ENCODE data around the gene NKIRAS2. TPM values are rescaled to one million over a fixed set of nuclear protein-coding genes. Genes with fewer than 3 reads are reported as not detected.

NKIRAS2 gene
- total RNA-seq, 1 experiment from 2014 or later: 38.3 TPM

GRCh38 chr17:42061646-42062487, 42.0 kb downstream of the NKIRAS2 start:
- no TSS peak for BruUV-seq (replicated peaks)
- Histone ChIP-seq H3F3A (ENCODE audit: insufficient read depth, low read depth) (no peaks in the 10 kb centered on the region), H4K20me1 (ENCODE audit: insufficient read depth) (no peaks in the 10 kb centered on the region), H3K27me3 (ENCODE audit: insufficient read depth, low read depth) (no peaks in the 10 kb centered on the region), H3K36me3 (ENCODE audit: low read depth) (no peaks in the 10 kb centered on the region), H3K4me1 (replicated peaks; ENCODE audit: insufficient read depth) (no peaks in the 10 kb centered on the region), H3K4me3 (no peak overlapping the region), H3K27ac (no peak overlapping the region), H3K9me3 (ENCODE audit: insufficient read depth, low read depth) (no peaks in the 10 kb centered on the region), H2AFZ (no peak overlapping the region), H3K4me2 (no peak overlapping the region), H3K79me2 (ENCODE audit: low read depth) (no peaks in the 10 kb centered on the region), H3K9me2 (ENCODE audit: insufficient read depth) (no peaks in the 10 kb centered on the region)
- DNase-seq: no peak
- intact Hi-C loops (cut with micrococcal nuclease; ENCODE audit: unreplicated experiment): no loop called here
- POLR2A ChIA-PET (ENCODE audit: unreplicated experiment): no interaction called here
- CTCF ChIA-PET: no interaction called here
- TF ChIP-seq EZH2 (IDR thresholded peaks at IDR 0.05; ENCODE audit: low read depth): no peak
- no peak for TF ChIP-seq CTCF (conservative IDR thresholded peaks at IDR 0.05)

- no peaks in the 10 kb centered on the region for H4K20me1 ChIP-seq (ENCODE audit: insufficient read depth)
- H3K36me3 ChIP-seq (ENCODE audit: low read depth): no peaks in the 10 kb centered on the region
- no peak overlapping the region for H2AFZ ChIP-seq
- no peaks in the 10 kb centered on the region for H3K27me3 ChIP-seq (ENCODE audit: insufficient read depth, low read depth)
- no peaks in the 10 kb centered on the region for H3K4me1 ChIP-seq (replicated peaks; ENCODE audit: insufficient read depth)
- no peaks in the 10 kb centered on the region for H3K9me2 ChIP-seq (ENCODE audit: insufficient read depth)
- ChIA-PET CTCF (no interaction called here), POLR2A (ENCODE audit: unreplicated experiment) (no interaction called here)
- H3F3A ChIP-seq (ENCODE audit: insufficient read depth, low read depth): no peaks in the 10 kb centered on the region
- no peak overlapping the region for H3K4me2 ChIP-seq
- no peak overlapping the region for H3K4me3 ChIP-seq
- TF ChIP-seq EZH2 (IDR thresholded peaks at IDR 0.05; ENCODE audit: low read depth): no peak
- TF ChIP-seq CTCF (conservative IDR thresholded peaks at IDR 0.05): no peak
- H3K27ac ChIP-seq: no peak overlapping the region
- BruUV-seq (replicated peaks): no TSS peak
- H3K79me2 ChIP-seq (ENCODE audit: low read depth): no peaks in the 10 kb centered on the region
- no peaks in the 10 kb centered on the region for H3K9me3 ChIP-seq (ENCODE audit: insufficient read depth, low read depth)
- intact Hi-C loops (cut with micrococcal nuclease; ENCODE audit: unreplicated experiment): no loop called here
- DNase-seq: no peak
Measured at GRCh38 chr17:42062681-42063080, 42.8 kb downstream of the NKIRAS2 start.

GRCh38 chr17:42065201-42065600, 45.3 kb downstream of the NKIRAS2 start:
- Histone ChIP-seq H3K27me3 (ENCODE audit: insufficient read depth, low read depth) (no peaks in the 10 kb centered on the region), H3K4me1 (replicated peaks; ENCODE audit: insufficient read depth) (no peaks in the 10 kb centered on the region), H3K4me2 (no peak overlapping the region), H3K4me3 (no peak overlapping the region), H3K9me3 (ENCODE audit: insufficient read depth, low read depth) (no peaks in the 10 kb centered on the region), H3K9me2 (ENCODE audit: insufficient read depth) (no peaks in the 10 kb centered on the region), H3K27ac (no peak overlapping the region), H3F3A (ENCODE audit: insufficient read depth, low read depth) (no peaks in the 10 kb centered on the region), H3K36me3 (ENCODE audit: low read depth) (no peaks in the 10 kb centered on the region), H2AFZ (no peak overlapping the region), H4K20me1 (ENCODE audit: insufficient read depth) (no peaks in the 10 kb centered on the region), H3K79me2 (ENCODE audit: low read depth) (no peaks in the 10 kb centered on the region)
- BruUV-seq (replicated peaks): no TSS peak
- ChIA-PET CTCF (interaction anchor here (0.6 kb wide), 1 partner anchor 19 kb away, joined by 4 read pairs; no protein-coding TSS in a partner anchor), POLR2A (ENCODE audit: unreplicated experiment) (no interaction called here)
- intact Hi-C loops (cut with micrococcal nuclease; ENCODE audit: unreplicated experiment): no loop called here
- no peak for TF ChIP-seq CTCF (conservative IDR thresholded peaks at IDR 0.05)
- DNase-seq: no peak
